HEK293 (cell line): ENCODE data around the gene SEC61G.

Experiments
- CTCF ChIA-PET: fragments of 350-600 bp; formaldehyde crosslinking; extraction: SDS; loops from one replicate; lab custom pipeline; 2021; ENCODE audit warnings: antibody characterized with exemption; lab: Yijun Ruan, JAX
- POLR2A ChIA-PET: fragments of 300-600 bp; formaldehyde crosslinking; extraction: SDS; loops from one replicate; lab custom pipeline; 2020; ENCODE audit warnings: antibody characterized with exemption, inconsistent platforms; lab: Yijun Ruan, JAX
- H3K27ac ChIP-seq: fragments of 200-500 bp; sonication (Bioruptor generic); 2 replicates; pipeline ENCODE4 v1.5.1; 2014; ENCODE audit warnings: low read depth, low read length, control low read depth, inconsistent platforms; ENCODE audit errors: extremely low read depth
- H3K36me3 ChIP-seq, 2 experiments: fragments of 200-500 bp in 1 of 2; sonication (Bioruptor generic) in 1 of 2; 1 replicate in 1 of 2; 2 replicates in 1 of 2; pipeline ENCODE4 v1.5.1; 2014 to 2017; ENCODE audit warnings: inconsistent platforms in 2 of 2, low read length in 2 of 2; ENCODE audit not compliant: control insufficient read depth in 2 of 2, insufficient read depth in 1 of 2
- H3K4me1 ChIP-seq: fragments of 200-500 bp; sonication (Bioruptor generic); 2 replicates; pipeline ENCODE4 v1.5.1; 2014; ENCODE audit warnings: mild to moderate bottlenecking, low read length, inconsistent platforms; ENCODE audit not compliant: control insufficient read depth, insufficient read depth
- H3K4me3 ChIP-seq: 2 replicates; pipeline ENCODE4 v1.5.1; 2011; ENCODE audit warnings: low read depth, mild to moderate bottlenecking, control low read depth, low read length, moderate library complexity
- H3K9me3 ChIP-seq: fragments of 200-500 bp; sonication (Bioruptor generic); 2 replicates; pipeline ENCODE4 v1.5.1; 2014; ENCODE audit warnings: low read depth, low read length, inconsistent platforms; ENCODE audit not compliant: control insufficient read depth, insufficient read depth
- ATF2 ChIP-seq: fragments of 450-650 bp; formaldehyde crosslinking; IDR thresholded peaks from 2 replicates; pipeline ENCODE4 v1.5.1; 2016; ENCODE audit warnings: missing biosample characterization, missing genetic modification characterization, low read depth
- BCL11A ChIP-seq: fragments of 450-650 bp; formaldehyde crosslinking; IDR thresholded peaks from 2 replicates; pipeline ENCODE4 v1.5.1; 2016; ENCODE audit warnings: low read depth, missing biosample characterization, missing genetic modification characterization
- EGR2 ChIP-seq: fragments of 450-650 bp; formaldehyde crosslinking; IDR thresholded peaks from 2 replicates; pipeline ENCODE4 v1.5.1; 2016; ENCODE audit warnings: low read depth, missing biosample characterization, missing genetic modification characterization
- GLIS1 ChIP-seq: fragments of 450-650 bp; formaldehyde crosslinking; IDR thresholded peaks from 2 replicates; pipeline ENCODE4 v1.5.1; 2016; ENCODE audit warnings: missing biosample characterization, missing genetic modification characterization
- PATZ1 ChIP-seq: fragments of 450-650 bp; formaldehyde crosslinking; IDR thresholded peaks from 2 replicates; pipeline ENCODE4 v1.5.1; 2016; ENCODE audit warnings: missing biosample characterization, missing genetic modification characterization
- REPIN1 ChIP-seq: fragments of 450-650 bp; formaldehyde crosslinking; IDR thresholded peaks from 2 replicates; pipeline ENCODE4 v1.5.1; 2017; ENCODE audit warnings: missing biosample characterization, missing genetic modification characterization, low read depth
- REST ChIP-seq: fragments of 450-650 bp; formaldehyde crosslinking; IDR thresholded peaks from 2 replicates; pipeline ENCODE4 v1.5.1; 2016; ENCODE audit warnings: missing biosample characterization, missing genetic modification characterization
- ZBTB44 ChIP-seq: fragments of 450-650 bp; IDR thresholded peaks from 2 replicates; pipeline ENCODE4 v1.5.1; 2018; ENCODE audit warnings: missing biosample characterization, mild to moderate bottlenecking, missing genetic modification characterization
- ZNF211 ChIP-seq: fragments of 450-650 bp; formaldehyde crosslinking; IDR thresholded peaks from 2 replicates; pipeline ENCODE4 v1.5.1; 2016; ENCODE audit warnings: low read depth, missing biosample characterization, missing genetic modification characterization
- ZNF24 ChIP-seq: fragments of 450-650 bp; formaldehyde crosslinking; IDR thresholded peaks from 2 replicates; pipeline ENCODE4 v1.5.1; 2016; ENCODE audit warnings: missing biosample characterization, missing genetic modification characterization
- ZNF26 ChIP-seq: fragments of 450-650 bp; formaldehyde crosslinking; IDR thresholded peaks from 2 replicates; pipeline ENCODE4 v1.5.1; 2016; ENCODE audit warnings: missing biosample characterization, missing genetic modification characterization
- ZNF280C ChIP-seq: fragments of 450-650 bp; formaldehyde crosslinking; IDR thresholded peaks from 2 replicates; pipeline ENCODE4 v1.5.1; 2016; ENCODE audit warnings: missing biosample characterization, missing genetic modification characterization
- ZNF335 ChIP-seq: fragments of 450-650 bp; formaldehyde crosslinking; conservative IDR thresholded peaks from 2 replicates; pipeline ENCODE4 v1.5.1; 2016; ENCODE audit warnings: missing biosample characterization, missing genetic modification characterization
- ZNF404 ChIP-seq: fragments of 450-650 bp; formaldehyde crosslinking; IDR thresholded peaks from 2 replicates; pipeline ENCODE4 v1.5.1; 2017; ENCODE audit warnings: missing biosample characterization, missing genetic modification characterization
- ZNF426 ChIP-seq: fragments of 450-650 bp; formaldehyde crosslinking; IDR thresholded peaks from 2 replicates; pipeline ENCODE4 v1.5.1; 2017; ENCODE audit warnings: missing biosample characterization, missing genetic modification characterization, mild to moderate bottlenecking, inconsistent platforms, moderate library complexity
- ZNF549 ChIP-seq: fragments of 450-650 bp; IDR thresholded peaks from 2 replicates; pipeline ENCODE4 v1.5.1; 2018; ENCODE audit warnings: missing biosample characterization, missing genetic modification characterization, mild to moderate bottlenecking, inconsistent platforms, moderate library complexity
- ZNF623 ChIP-seq: fragments of 450-650 bp; formaldehyde crosslinking; IDR thresholded peaks from 2 replicates; pipeline ENCODE4 v1.5.1; 2016; ENCODE audit warnings: missing biosample characterization, missing genetic modification characterization
- ZNF624 ChIP-seq: fragments of 450-650 bp; formaldehyde crosslinking; IDR thresholded peaks from 2 replicates; pipeline ENCODE4 v1.5.1; 2017; ENCODE audit warnings: missing biosample characterization, missing genetic modification characterization
- ZNF654 ChIP-seq: fragments of 450-650 bp; formaldehyde crosslinking; IDR thresholded peaks from 2 replicates; pipeline ENCODE4 v1.5.1; 2016; ENCODE audit warnings: low read depth, missing biosample characterization, missing genetic modification characterization
- ZNF670 ChIP-seq: fragments of 450-650 bp; formaldehyde crosslinking; IDR thresholded peaks from 2 replicates; pipeline ENCODE4 v1.5.1; 2016; ENCODE audit warnings: missing biosample characterization, missing genetic modification characterization, low read depth
- ZNF701 ChIP-seq: fragments of 450-650 bp; formaldehyde crosslinking; IDR thresholded peaks from 2 replicates; pipeline ENCODE4 v1.5.1; 2016; ENCODE audit warnings: missing biosample characterization, missing genetic modification characterization
- ZNF776 ChIP-seq: fragments of 450-650 bp; formaldehyde crosslinking; IDR thresholded peaks from 2 replicates; pipeline ENCODE4 v1.5.0; 2017; ENCODE audit warnings: missing biosample characterization, missing genetic modification characterization, borderline replicate concordance
- ZXDB ChIP-seq: fragments of 450-650 bp; formaldehyde crosslinking; IDR thresholded peaks from 2 replicates; pipeline ENCODE4 v1.5.1; 2016; ENCODE audit warnings: missing biosample characterization, missing genetic modification characterization

SEC61G gene

GRCh38 chr7:54719974-54720373 lies 39.0 kb downstream of the SEC61G start (continued):
- TF ChIP-seq REPIN1 (no peak), ZNF670 (tag by site-specific recombination) (no peak), ZNF701 (no peak), ZNF549 (no peak), ZNF211 (tag by site-specific recombination) (no peak), ZNF624 (tag by site-specific recombination) (no peak)

GRCh38 chr7:54719425-54719824 lies 39.6 kb downstream of the SEC61G start:
- Histone ChIP-seq H3K4me3 (no peak overlapping the region), H3K4me1 (no peaks in the 10 kb centered on the region), H3K36me3 (no peaks in the 10 kb centered on the region), H3K9me3 (no peaks in the 10 kb centered on the region), H3K27ac (no peak overlapping the region)
- ChIA-PET POLR2A (no interaction called here), CTCF (no interaction called here)
- peak; percentile 66 for TF ChIP-seq EGR2
- no peak for TF ChIP-seq ZNF280C
- no peak for TF ChIP-seq PATZ1
- TF ChIP-seq ZNF24 (tag by site-specific recombination): no peak
- no peak for TF ChIP-seq ZBTB44 (tag by site-specific recombination)

- no peaks in the 10 kb centered on the region for H3K4me1 ChIP-seq
- no peak overlapping the region for H3K4me3 ChIP-seq
- H3K27ac ChIP-seq: no peak overlapping the region
- no peaks in the 10 kb centered on the region for H3K36me3 ChIP-seq
- ChIA-PET CTCF (no interaction called here), POLR2A (no interaction called here)
- H3K9me3 ChIP-seq: no peaks in the 10 kb centered on the region
- no peak for TF ChIP-seq ZNF776 (tag by site-specific recombination)
- TF ChIP-seq GLIS1: no peak
- no peak for TF ChIP-seq ATF2
- no peak for TF ChIP-seq ZXDB (tag by site-specific recombination)
- no peak for TF ChIP-seq ZNF335 (tag by site-specific recombination)
- no peak for TF ChIP-seq ZNF26 (tag by site-specific recombination)
- no peak for TF ChIP-seq ZNF623 (tag by site-specific recombination)
- no peak for TF ChIP-seq ZNF426 (tag by site-specific recombination)
- no peak for TF ChIP-seq ZNF404 (tag by site-specific recombination)
- TF ChIP-seq BCL11A (tag by site-specific recombination): no peak
- TF ChIP-seq ZNF654 (tag by site-specific recombination): no peak
- TF ChIP-seq REST (tag by site-specific recombination): no peak
These were observed 46.2 kb downstream of the SEC61G start for GRCh38 chr7:54712820-54713219.
